Motor neuron (in vitro differentiated cells): ENCODE measurements around the gene SPSB4. TPM values are rescaled to one million over a fixed set of nuclear protein-coding genes. Genes with fewer than 3 reads are reported as not detected.

Source experiments
- ATAC-seq, 8 experiments: fragments of 200-7000 bp; cut with Tn5 transposase; replicated peaks in 6 of 8; 2 replicates each; pipeline ENCODE4 v1.8.0; 2021; ENCODE audit warnings: mild to moderate bottlenecking in 8 of 8, moderate library complexity in 8 of 8
- H3K27ac ChIP-seq, 2 donors: fragments of 250-450 bp; sonication (Bioruptor Pico); 2 replicates each; pipeline ENCODE4 v1.9.0; 2021; ENCODE audit warnings: antibody characterized with exemption in 2 of 2, mild to moderate bottlenecking in 2 of 2, moderate library complexity in 1 of 2
- H3K4me1 ChIP-seq, 2 donors: fragments of 250-450 bp; sonication (Bioruptor Pico); replicated peaks in 1 of 2; 2 replicates each; pipeline ENCODE4 v1.6.1; 2021; ENCODE audit warnings: antibody characterized with exemption in 2 of 2, mild to moderate bottlenecking in 2 of 2, moderate library complexity in 1 of 2
- H3K4me3 ChIP-seq, 5 donors: fragments of 250-450 bp; sonication (Bioruptor Pico); 2 replicates each; pipeline ENCODE4 v1.9.0; 2021; ENCODE audit warnings: antibody characterized with exemption in 5 of 5, mild to moderate bottlenecking in 5 of 5, moderate library complexity in 4 of 5
- WGBS, 10 experiments: fragments of 450-650 bp; shearing (Covaris generic); methylation state at CpG; one replicate each; pipeline ENCODE4 v1.0.0; 2022; 5-methylcytosine and 5-hydroxymethylcytosine counted together
- in situ Hi-C, 9 experiments: fragments of 400-800 bp; cut with MboI; loops; one replicate each; pipeline ENCODE4 v1.15.0; 2021; ENCODE audit warnings: low sequenced_read_pairs in 9 of 9, low pct_unique_long_range_greater_than_20kb in 2 of 9; ENCODE audit not compliant: unreplicated experiment in 9 of 9
- total RNA-seq, 8 experiments: library from RNA; unstranded; fragments of 300-600 nt; gene quantifications; 2 replicates each; pipeline versions ENCODE4 v1.2.3 to v1.2.4, GENCODE V29; 2022

SPSB4 gene
- total RNA-seq, 8 experiments from 2014 or later: 5.7 to 100 (median 27.3) TPM

- H3K4me3 ChIP-seq: no peak overlapping the region
- 50 to 93% (median 60%) methylated on average over 1 to 2 of the region's 6 CpGs; no CpG with 5 or more reads in 7 of the 10 experiments for WGBS, 10 experiments
- peaks cover 76 to 81% of the 10 kb centered on the region in 2 donors for H3K4me1 ChIP-seq
- in situ Hi-C loops: no loop called here
- no peak for ATAC-seq
- peak overlapping the region; percentile 77 to 87 for H3K27ac ChIP-seq
These were observed 32.1 kb downstream of the SPSB4 start for GRCh38 chr3:141083226-141083625.

- peak in 6 of 8 experiments; percentile 59 to 90 (median 86) for ATAC-seq
- 0 to 73% (median 4%) methylated on average over 1 to 6 of the region's 13 CpGs; no CpG with 5 or more reads in 4 of the 10 experiments for whole genome bisulfite sequencing, 10 experiments
- Histone ChIP-seq H3K4me1 (peaks cover 70 to 75% of the 10 kb centered on the region in 2 donors), H3K4me3 (no peak overlapping the region), H3K27ac (peak overlapping the region; percentile 77 to 87)
- in situ Hi-C loops: no loop called here
These were observed 32.9 kb downstream of the SPSB4 start for GRCh38 chr3:141083836-141084649.

GRCh38 chr3:141085343-141086070 is 34.4 kb downstream of the SPSB4 start:
- 43 to 100% (median 75%) methylated on average over 1 to 3 of the region's 3 CpGs; no CpG with 5 or more reads in 4 of the 10 experiments for whole genome bisulfite sequencing, 10 experiments
- no peak overlapping the region for H3K4me3 ChIP-seq
- peak in 2 of 8 experiments; percentile 43 to 54 for ATAC-seq
- peaks cover 66 to 79% of the 10 kb centered on the region in 2 donors for H3K4me1 ChIP-seq
- H3K27ac ChIP-seq: peak overlapping the region; percentile 59 to 87
- in situ Hi-C loops: no loop called here

GRCh38 chr3:141086188-141086587 is 35.0 kb downstream of the SPSB4 start:
- H3K4me3 ChIP-seq: no peak overlapping the region
- no peak for ATAC-seq
- H3K4me1 ChIP-seq: peaks cover 68 to 83% of the 10 kb centered on the region in 2 donors
- in situ Hi-C loops: no loop called here
- WGBS, 10 experiments: 40 to 100% (median 80%) methylated on average over 1 of the region's 1 CpG; no CpG with 5 or more reads in 5 of the 10 experiments
- H3K27ac ChIP-seq: no peak overlapping the region

GRCh38 chr3:141087076-141087777 is 36.1 kb downstream of the SPSB4 start:
- H3K4me1 ChIP-seq: peaks cover 63 to 81% of the 10 kb centered on the region in 2 donors
- 28 to 83% (median 65%) methylated on average over 1 to 7 of the region's 8 CpGs; no CpG with 5 or more reads in 2 of the 10 experiments for WGBS, 10 experiments
- in situ Hi-C loops: no loop called here
- peak overlapping the region; percentile 6 to 24 for H3K27ac ChIP-seq
- H3K4me3 ChIP-seq: no peak overlapping the region
- ATAC-seq: no peak

- peak overlapping the region in 1 of 2 donors; percentile 24 for H3K27ac ChIP-seq
- peaks cover 60 to 83% of the 10 kb centered on the region in 2 donors for H3K4me1 ChIP-seq
- WGBS, 10 experiments: 6 to 29% (median 19%) methylated on average over 2 to 5 of the region's 6 CpGs; no CpG with 5 or more reads in 7 of the 10 experiments
- no peak for ATAC-seq
- H3K4me3 ChIP-seq: no peak overlapping the region
- in situ Hi-C loops: no loop called here
These were observed 36.6 kb downstream of the SPSB4 start for GRCh38 chr3:141087778-141088130.

- H3K4me1 ChIP-seq: peaks cover 57 to 80% of the 10 kb centered on the region in 2 donors
- in situ Hi-C loops: no loop called here
- no peak overlapping the region for H3K4me3 ChIP-seq
- WGBS, 10 experiments: 28 to 100% (median 90%) methylated on average over 1 to 3 of the region's 3 CpGs; no CpG with 5 or more reads in 5 of the 10 experiments
- no peak for ATAC-seq
- no peak overlapping the region for H3K27ac ChIP-seq
These were observed 38.4 kb downstream of the SPSB4 start for GRCh38 chr3:141089339-141090152.

- Histone ChIP-seq H3K4me3 (no peak overlapping the region), H3K27ac (peak overlapping the region in 1 of 2 donors; percentile 43), H3K4me1 (peaks cover 50 to 75% of the 10 kb centered on the region in 2 donors)
- 0 to 80% (median 69%) methylated on average over 1 to 3 of the region's 4 CpGs; no CpG with 5 or more reads in 6 of the 10 experiments for WGBS, 10 experiments
- peak in 3 of 8 experiments; percentile 5 to 44 (median 14) for ATAC-seq
- in situ Hi-C loops: no loop called here
These were observed 40.3 kb downstream of the SPSB4 start for GRCh38 chr3:141091426-141091825.

- ATAC-seq: no peak
- in situ Hi-C loops: no loop called here
- H3K27ac ChIP-seq: peak overlapping the region; percentile 7 to 16
- H3K4me3 ChIP-seq: no peak overlapping the region
- WGBS, 10 experiments: 60 to 100% (median 68%) methylated on average over 1 to 4 of the region's 6 CpGs; no CpG with 5 or more reads in 6 of the 10 experiments
- peaks cover 45 to 65% of the 10 kb centered on the region in 2 donors for H3K4me1 ChIP-seq
These were observed 41.5 kb downstream of the SPSB4 start for GRCh38 chr3:141092663-141093062.

- H3K4me3 ChIP-seq: no peak overlapping the region
- in situ Hi-C loops: no loop called here
- ATAC-seq: peak in 1 of 8 experiments; percentile 25
- 0 to 80% (median 34%) methylated on average over 1 to 4 of the region's 5 CpGs; no CpG with 5 or more reads in 4 of the 10 experiments for WGBS, 10 experiments
- peaks cover 38 to 60% of the 10 kb centered on the region in 2 donors for H3K4me1 ChIP-seq
- peak overlapping the region; percentile 86 to 95 for H3K27ac ChIP-seq
These were observed 42.2 kb downstream of the SPSB4 start for GRCh38 chr3:141093397-141093796.

GRCh38 chr3:141093971-141094684 is 43.0 kb downstream of the SPSB4 start:
- peak in 6 of 8 experiments; percentile 4 to 39 (median 30) for ATAC-seq
- peak overlapping the region in 2 of 5 donors; percentile 29 to 31 for H3K4me3 ChIP-seq
- 30 to 100% (median 52%) methylated on average over 1 to 10 of the region's 13 CpGs; no CpG with 5 or more reads in 4 of the 10 experiments for WGBS, 10 experiments
- in situ Hi-C loops: no loop called here
- peak overlapping the region; percentile 86 to 95 for H3K27ac ChIP-seq
- H3K4me1 ChIP-seq: peaks cover 37 to 58% of the 10 kb centered on the region in 2 donors
